KMS-11 (cell line): ENCODE results near the gene PAPOLA.
"Not testable (repeated sequence)": the region's sequence is repeated elsewhere in the genome, so short reads cannot be mapped to it uniquely, and the experiment has no call there.

Experiments
- H2AFZ ChIP-seq: fragments of 200-600 bp; sonication (generic); 2 replicates; pipeline ENCODE4 v1.6.1; 2016; ENCODE audit warnings: antibody characterized with exemption, mixed run types, low read depth
- H3K27ac ChIP-seq: fragments of 200-600 bp; sonication (generic); 2 replicates; pipeline ENCODE4 v1.6.1; 2016; ENCODE audit warnings: mild to moderate bottlenecking, mixed run types
- H3K27me3 ChIP-seq: fragments of 200-600 bp; sonication (generic); 2 replicates; pipeline ENCODE4 v1.6.1; 2017; ENCODE audit warnings: mild to moderate bottlenecking, low read depth, mixed run types, moderate library complexity; ENCODE audit not compliant: insufficient read depth
- H3K36me3 ChIP-seq: fragments of 200-600 bp; sonication (generic); 2 replicates; pipeline ENCODE4 v1.6.1; 2017; ENCODE audit warnings: mild to moderate bottlenecking, mixed run types; ENCODE audit not compliant: insufficient read depth
- H3K4me1 ChIP-seq: fragments of 200-600 bp; sonication (generic); 2 replicates; pipeline ENCODE4 v1.6.1; 2016; ENCODE audit warnings: mild to moderate bottlenecking, low read depth, mixed run types; ENCODE audit not compliant: poor library complexity, severe bottlenecking
- H3K4me2 ChIP-seq: fragments of 200-600 bp; sonication (generic); 2 replicates; pipeline ENCODE4 v1.7.0; 2016; ENCODE audit warnings: mild to moderate bottlenecking, mixed run types
- H3K4me3 ChIP-seq: fragments of 200-600 bp; sonication (generic); IDR thresholded peaks from 2 replicates; pipeline ENCODE4 v1.6.1; 2017; ENCODE audit warnings: low read depth, low read length, mixed read lengths; ENCODE audit not compliant: insufficient read depth
- H3K79me2 ChIP-seq: fragments of 200-600 bp; sonication (generic); 2 replicates; pipeline ENCODE4 v1.6.1; 2016; ENCODE audit warnings: low read depth, mixed run types; ENCODE audit not compliant: insufficient read depth
- H3K9ac ChIP-seq: fragments of 200-600 bp; sonication (generic); 2 replicates; pipeline ENCODE4 v1.6.1; 2016; ENCODE audit warnings: mild to moderate bottlenecking, mixed run types
- H4K20me1 ChIP-seq: fragments of 200-600 bp; sonication (generic); 2 replicates; pipeline ENCODE4 v1.6.1; 2016; ENCODE audit warnings: mild to moderate bottlenecking, mixed run types; ENCODE audit not compliant: insufficient read depth
- CTCF ChIP-seq: fragments of 200-600 bp; sonication (generic); conservative IDR thresholded peaks from 2 replicates; pipeline ENCODE4 v1.6.1; 2017; ENCODE audit warnings: low read depth, mild to moderate bottlenecking, antibody characterized with exemption, low read length, moderate library complexity, mixed read lengths

The PAPOLA gene

GRCh38 chr14:96461950-96462798 lies 40.0 kb upstream of the PAPOLA start:
- Histone ChIP-seq H3K4me2 (no peak overlapping the region), H4K20me1 (no peaks in the 10 kb centered on the region), H3K27ac (no peak overlapping the region), H3K27me3 (no peaks in the 10 kb centered on the region), H3K79me2 (no peaks in the 10 kb centered on the region), H3K4me3 (no peak overlapping the region), H3K36me3 (no peaks in the 10 kb centered on the region), H3K4me1 (no peaks in the 10 kb centered on the region), H3K9ac (no peak overlapping the region), H2AFZ (no peak overlapping the region)
- no peak for TF ChIP-seq CTCF

- H3K4me2 ChIP-seq, result no peak overlapping the region
- no peak overlapping the region for H3K27ac ChIP-seq
- TF ChIP-seq CTCF, result no peak
- H3K79me2 ChIP-seq, result no peaks in the 10 kb centered on the region
- H3K27me3 ChIP-seq, result no peaks in the 10 kb centered on the region
- no peaks in the 10 kb centered on the region for H3K4me1 ChIP-seq
- no peaks in the 10 kb centered on the region for H4K20me1 ChIP-seq
- H3K36me3 ChIP-seq, result no peaks in the 10 kb centered on the region
- H2AFZ ChIP-seq, result no peak overlapping the region
- H3K4me3 ChIP-seq, result no peak overlapping the region
- no peak overlapping the region for H3K9ac ChIP-seq
These were observed 38.0 kb upstream of the PAPOLA start for GRCh38 chr14:96464136-96464535.

- Histone ChIP-seq H2AFZ (no peak overlapping the region), H4K20me1 (no peaks in the 10 kb centered on the region), H3K4me3 (no peak overlapping the region), H3K9ac (no peak overlapping the region), H3K79me2 (no peaks in the 10 kb centered on the region), H3K27ac (no peak overlapping the region), H3K4me2 (no peak overlapping the region), H3K4me1 (no peaks in the 10 kb centered on the region), H3K27me3 (no peaks in the 10 kb centered on the region), H3K36me3 (no peaks in the 10 kb centered on the region)
- TF ChIP-seq CTCF, result no peak
These were observed 35.3 kb upstream of the PAPOLA start for GRCh38 chr14:96466918-96467317.

GRCh38 chr14:96470331-96470730 lies 31.9 kb upstream of the PAPOLA start:
- Histone ChIP-seq H3K4me1 (no peaks in the 10 kb centered on the region), H3K36me3 (no peaks in the 10 kb centered on the region), H3K79me2 (no peaks in the 10 kb centered on the region), H4K20me1 (no peaks in the 10 kb centered on the region), H3K4me2 (no peak overlapping the region), H3K4me3 (no peak overlapping the region), H3K27me3 (no peaks in the 10 kb centered on the region), H3K27ac (no peak overlapping the region), H2AFZ (no peak overlapping the region), H3K9ac (no peak overlapping the region)
- no peak for TF ChIP-seq CTCF

GRCh38 chr14:96470967-96471366 lies 31.2 kb upstream of the PAPOLA start:
- H2AFZ ChIP-seq, H3K4me3 ChIP-seq, H3K36me3 ChIP-seq, H3K4me1 ChIP-seq, H3K27me3 ChIP-seq, H3K27ac ChIP-seq, H3K4me2 ChIP-seq, H3K9ac ChIP-seq, H3K79me2 ChIP-seq, H4K20me1 ChIP-seq: not testable (repeated sequence)
